ENCODE results near the gene TNFRSF25. TPM values are rescaled to one million over a fixed set of nuclear protein-coding genes. Genes with fewer than 3 reads are reported as not detected.

The TNFRSF25 gene
- total RNA-seq, 1 experiment from 2014 or later = 19.4 TPM

GRCh38 chr1:6509220-6509918, 43.4 kb upstream of the TNFRSF25 start:
- no peak overlapping the region for H2AK5ac ChIP-seq (ENCODE audit: insufficient read length, low read length)
- H3K79me2 ChIP-seq (ENCODE audit: insufficient read depth, low read length) = no peaks in the 10 kb centered on the region
- no peak overlapping the region for H3K27ac ChIP-seq (ENCODE audit: insufficient read length, low read depth, low read length)
- no peaks in the 10 kb centered on the region for H4K20me1 ChIP-seq (ENCODE audit: control insufficient read depth, insufficient read depth, insufficient read length)
- Mint-ChIP-seq H3K36me3 (ENCODE audit: insufficient read depth in 1 of 3, low read depth in 3 of 3) (no peaks in the 10 kb centered on the region), H3K27me3 (ENCODE audit: low read depth) (0 out of 2 replicates have a peak, but pooled peaks cover 1% of the 10 kb centered on the region), H3K4me3 (no peak overlapping the region; a peak in 1 of 5 replicates), H3K4me1 (peaks cover 0 to 3% of the 10 kb centered on the region in 2 experiments; a peak in 2 of 4 replicates), H3K9me3 (no peaks in the 10 kb centered on the region), H3K27ac (no peak overlapping the region)
- no peak overlapping the region for H4K5ac ChIP-seq (ENCODE audit: insufficient read length, low read depth, low read length)
- H2BK15ac ChIP-seq (ENCODE audit: low read depth, low read length) = no peak overlapping the region
- H3K4me2 ChIP-seq (ENCODE audit: insufficient read depth, insufficient read length, low read length) = no peak overlapping the region
- no peak overlapping the region for H3K23ac ChIP-seq (ENCODE audit: insufficient read length, low read depth, low read length)
- no peaks in the 10 kb centered on the region for H3K27me3 ChIP-seq (ENCODE audit: insufficient read depth, low read length)
- H2BK120ac ChIP-seq (ENCODE audit: low read depth, low read length, poor library complexity, severe bottlenecking) = no peak overlapping the region
- no peaks in the 10 kb centered on the region for H3K9me3 ChIP-seq (ENCODE audit: control insufficient read depth, low read depth, low read length)
- DNase-seq = no peak
- no peak overlapping the region for H3K4ac ChIP-seq (ENCODE audit: low read depth, low read length)
- no peak overlapping the region for H2BK20ac ChIP-seq (ENCODE audit: low read depth, low read length, poor library complexity, severe bottlenecking)
- H4K91ac ChIP-seq (ENCODE audit: insufficient read length, low read depth, low read length) = no peak overlapping the region
- H3K4me1 ChIP-seq (ENCODE audit: insufficient read depth, low read length) = no peaks in the 10 kb centered on the region
- H2BK12ac ChIP-seq (ENCODE audit: insufficient read length, low read depth, low read length) = no peak overlapping the region
- H3K23me2 ChIP-seq (ENCODE audit: insufficient read length, low read depth, low read length, poor library complexity, severe bottlenecking) = no peaks in the 10 kb centered on the region
- no peak for TF ChIP-seq CTCF (conservative IDR thresholded peaks at IDR 0.05)
- no CpG with 5 or more reads among the region's 20 CpGs for WGBS (ENCODE audit: extremely low coverage, insufficient read length, low lambda C conversion rate)
- H3K14ac ChIP-seq (ENCODE audit: insufficient read depth, low read length) = no peak overlapping the region
- H3T11ph ChIP-seq (ENCODE audit: low read length) = no peak overlapping the region
- H3K56ac ChIP-seq (ENCODE audit: insufficient read length, low read depth, low read length) = no peak overlapping the region
- no peak overlapping the region for H2BK5ac ChIP-seq (ENCODE audit: insufficient read length, low read length)
- H3K9ac ChIP-seq (ENCODE audit: extremely low read depth, insufficient read length, low read length) = no peak overlapping the region
- no peak overlapping the region for H4K8ac ChIP-seq (replicated peaks; ENCODE audit: insufficient read length, low read depth, low read length)
- H3K79me1 ChIP-seq (ENCODE audit: insufficient read depth, low read depth, low read length, poor library complexity, severe bottlenecking) = no peaks in the 10 kb centered on the region
- no peak overlapping the region for H2AFZ ChIP-seq (ENCODE audit: low read length)
- H3K18ac ChIP-seq (ENCODE audit: insufficient read length, low read depth, low read length) = no peak overlapping the region

Measured in H9 (cell line).